ENCODE measurements around the gene GCLC. TPM values are rescaled to one million over a fixed set of nuclear protein-coding genes. Genes with fewer than 3 reads are reported as not detected.

The GCLC gene
- polyA plus RNA-seq, 1 donor (not counting 4 experiments of a cell fraction or from before 2014, with no cell fraction given) = 73.2 TPM

DNA sequence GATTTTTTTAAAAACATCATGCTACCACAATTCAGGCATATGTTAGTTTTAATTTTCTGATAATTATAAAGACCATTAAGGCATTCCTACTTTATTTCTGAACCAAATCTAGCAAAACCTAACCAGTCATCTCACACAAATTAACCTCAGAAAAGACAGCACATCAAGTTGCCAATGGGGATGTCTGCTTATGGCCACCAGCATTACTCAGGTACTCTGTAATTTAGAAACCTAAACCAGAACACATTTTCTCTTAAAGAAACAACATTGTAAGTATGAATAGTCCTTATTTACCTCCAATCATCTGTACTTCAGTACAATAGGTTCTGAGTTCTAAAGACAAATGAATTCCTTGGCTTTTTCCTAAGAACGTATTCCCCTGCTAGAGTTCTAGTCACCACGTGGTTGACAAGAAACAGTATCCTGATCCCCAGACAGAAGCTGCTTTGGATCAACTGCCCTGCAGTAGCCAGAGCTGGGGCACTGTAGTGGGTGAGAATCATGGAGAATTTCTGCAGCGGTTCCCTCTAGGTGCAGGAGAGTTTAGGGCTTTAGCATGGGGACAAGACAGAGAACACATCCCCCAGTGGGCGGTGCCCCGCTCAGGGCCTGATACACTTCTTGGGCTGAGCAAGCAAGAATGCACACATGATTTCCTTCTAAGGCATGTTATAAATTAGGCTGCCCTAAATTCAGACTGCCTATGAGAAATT lies 15.4 kb downstream of the GCLC start:
- H3K4me1 ChIP-seq (ENCODE audit: control insufficient read depth, extremely low read depth, insufficient read depth, low read length) = peaks cover 64% of the 10 kb centered on the region
- H3K27me3 ChIP-seq (ENCODE audit: control insufficient read depth, extremely low read depth, insufficient read depth, low read length) = no peaks in the 10 kb centered on the region
- no peaks in the 10 kb centered on the region for H4K20me1 ChIP-seq (ENCODE audit: control insufficient read depth, extremely low read depth, insufficient read depth, low read length)
- H2AFZ ChIP-seq (ENCODE audit: control insufficient read depth, low read length) = no peak overlapping the region
- peak overlapping the region; percentile 40 for H3K4me2 ChIP-seq (ENCODE audit: control insufficient read depth, extremely low read depth, insufficient read depth, low read depth, low read length)
- peak overlapping the region; percentile 59 for H3K27ac ChIP-seq (ENCODE audit: control insufficient read depth, insufficient read depth, low read length)
- H3K9ac ChIP-seq (ENCODE audit: control insufficient read depth, extremely low read depth, insufficient read depth, low read length) = no peak overlapping the region
- DNase-seq (ENCODE audit: low read depth, low spot score) (no peak), FAIRE-seq (peak; percentile 57)
- H3K9me1 ChIP-seq (ENCODE audit: control insufficient read depth, extremely low read depth, insufficient read depth, low read length) = no peaks in the 10 kb centered on the region
- TF ChIP-seq, protein P1, sequence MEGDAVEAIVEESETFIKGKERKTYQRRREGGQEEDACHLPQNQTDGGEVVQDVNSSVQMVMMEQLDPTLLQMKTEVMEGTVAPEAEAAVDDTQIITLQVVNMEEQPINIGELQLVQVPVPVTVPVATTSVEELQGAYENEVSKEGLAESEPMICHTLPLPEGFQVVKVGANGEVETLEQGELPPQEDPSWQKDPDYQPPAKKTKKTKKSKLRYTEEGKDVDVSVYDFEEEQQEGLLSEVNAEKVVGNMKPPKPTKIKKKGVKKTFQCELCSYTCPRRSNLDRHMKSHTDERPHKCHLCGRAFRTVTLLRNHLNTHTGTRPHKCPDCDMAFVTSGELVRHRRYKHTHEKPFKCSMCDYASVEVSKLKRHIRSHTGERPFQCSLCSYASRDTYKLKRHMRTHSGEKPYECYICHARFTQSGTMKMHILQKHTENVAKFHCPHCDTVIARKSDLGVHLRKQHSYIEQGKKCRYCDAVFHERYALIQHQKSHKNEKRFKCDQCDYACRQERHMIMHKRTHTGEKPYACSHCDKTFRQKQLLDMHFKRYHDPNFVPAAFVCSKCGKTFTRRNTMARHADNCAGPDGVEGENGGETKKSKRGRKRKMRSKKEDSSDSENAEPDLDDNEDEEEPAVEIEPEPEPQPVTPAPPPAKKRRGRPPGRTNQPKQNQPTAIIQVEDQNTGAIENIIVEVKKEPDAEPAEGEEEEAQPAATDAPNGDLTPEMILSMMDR (optimal IDR thresholded peaks at IDR 0.05 in 1 of 3, IDR thresholded peaks at IDR 0.05 in 1 of 3, conservative IDR thresholded peaks at IDR 0.05 in 1 of 3; ENCODE audit: extremely low read depth in 1 of 3, insufficient read depth in 2 of 3, low read length in 3 of 3) = no peak
- TF ChIP-seq EZH2 (IDR thresholded peaks at IDR 0.05; ENCODE audit: low read length) = no peak
- peaks cover 82% of the 10 kb centered on the region for H3K79me2 ChIP-seq (ENCODE audit: control insufficient read depth, insufficient read depth, low read length)
- no peak overlapping the region for H3K4me3 ChIP-seq (ENCODE audit: control insufficient read depth in 2 of 3, extremely low read depth in 1 of 3, insufficient read depth in 2 of 3, low read depth in 1 of 3, low read length in 3 of 3)
- peaks cover 0 to 4% of the 10 kb centered on the region in 2 experiments for H3K36me3 ChIP-seq (ENCODE audit: control insufficient read depth in 2 of 2, extremely low read depth in 1 of 2, insufficient read depth in 2 of 2, low read length in 2 of 2)
- H3K9me3 ChIP-seq (ENCODE audit: control insufficient read depth, low read depth, low read length) = no peaks in the 10 kb centered on the region
- dilution Hi-C loops (cut with MboI; ENCODE audit: extremely low pct_ligation_motif_present, low sequenced_read_pairs) = no loop called here

DNA sequence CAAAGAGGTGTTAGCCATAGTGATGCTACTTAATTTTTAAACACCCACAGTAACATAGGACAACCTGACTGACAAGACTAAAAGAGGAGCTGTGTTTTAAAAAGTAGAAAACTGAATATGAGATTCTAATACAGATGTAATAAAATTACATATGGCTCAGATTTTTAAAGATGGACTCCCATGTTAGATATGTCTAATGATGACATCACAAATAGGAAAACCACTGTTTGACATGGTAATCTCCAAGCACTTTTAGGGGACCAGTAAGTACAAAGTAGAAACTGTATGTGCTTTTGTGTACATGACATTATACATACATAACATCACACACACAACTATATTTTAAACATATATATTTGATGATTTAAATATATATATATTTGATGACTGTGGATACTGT lies 16.8 kb downstream of the GCLC start:
- H3K79me2 ChIP-seq (ENCODE audit: control insufficient read depth, insufficient read depth, low read length) = peaks cover 82% of the 10 kb centered on the region
- FAIRE-seq = no peak

More for the DNA sequence above, 16.8 kb downstream of the GCLC start:
- Histone ChIP-seq H3K27me3 (ENCODE audit: control insufficient read depth, extremely low read depth, insufficient read depth, low read length) (no peaks in the 10 kb centered on the region), H4K20me1 (ENCODE audit: control insufficient read depth, extremely low read depth, insufficient read depth, low read length) (no peaks in the 10 kb centered on the region), H3K36me3 (ENCODE audit: control insufficient read depth in 2 of 2, extremely low read depth in 1 of 2, insufficient read depth in 2 of 2, low read length in 2 of 2) (peaks cover 0 to 4% of the 10 kb centered on the region in 2 experiments), H2AFZ (ENCODE audit: control insufficient read depth, low read length) (no peak overlapping the region), H3K4me1 (ENCODE audit: control insufficient read depth, extremely low read depth, insufficient read depth, low read length) (peaks cover 78% of the 10 kb centered on the region), H3K9me3 (ENCODE audit: control insufficient read depth, low read depth, low read length) (no peaks in the 10 kb centered on the region), H3K4me2 (ENCODE audit: control insufficient read depth, extremely low read depth, insufficient read depth, low read depth, low read length) (no peak overlapping the region), H3K4me3 (ENCODE audit: control insufficient read depth in 2 of 3, extremely low read depth in 1 of 3, insufficient read depth in 2 of 3, low read depth in 1 of 3, low read length in 3 of 3) (no peak overlapping the region), H3K27ac (ENCODE audit: control insufficient read depth, insufficient read depth, low read length) (no peak overlapping the region), H3K9ac (ENCODE audit: control insufficient read depth, extremely low read depth, insufficient read depth, low read length) (no peak overlapping the region), H3K9me1 (ENCODE audit: control insufficient read depth, extremely low read depth, insufficient read depth, low read length) (no peaks in the 10 kb centered on the region)
- DNase-seq (ENCODE audit: low read depth, low spot score) = no peak
- dilution Hi-C loops (cut with MboI; ENCODE audit: extremely low pct_ligation_motif_present, low sequenced_read_pairs) = no loop called here
- TF ChIP-seq, protein P1 (optimal IDR thresholded peaks at IDR 0.05 in 1 of 3, IDR thresholded peaks at IDR 0.05 in 1 of 3, conservative IDR thresholded peaks at IDR 0.05 in 1 of 3; ENCODE audit: extremely low read depth in 1 of 3, insufficient read depth in 2 of 3, low read length in 3 of 3) = no peak
- TF ChIP-seq EZH2 (IDR thresholded peaks at IDR 0.05; ENCODE audit: low read length) = no peak
